ENCODE data around the gene KLHL40. TPM values are rescaled to one million over a fixed set of nuclear protein-coding genes. Genes with fewer than 3 reads are reported as not detected.

The KLHL40 gene
- total RNA-seq, 1 donor: not detected

DNA sequence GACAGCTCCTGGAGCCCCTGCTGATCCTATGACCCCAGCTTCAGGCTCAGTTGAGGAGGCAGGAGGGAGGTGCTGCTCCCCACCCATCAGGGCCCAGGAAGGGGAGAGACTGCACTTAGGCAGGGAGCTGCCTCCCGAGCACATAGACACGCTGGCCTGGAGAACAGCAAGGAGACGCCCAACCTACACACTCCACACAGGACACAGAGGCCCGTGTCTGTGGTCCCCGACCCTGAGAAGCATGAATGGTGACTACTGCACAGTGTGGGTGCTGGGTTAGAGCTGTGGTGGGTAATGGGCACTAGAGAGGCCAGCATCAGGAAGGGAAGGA, 18.3 kb downstream of the KLHL40 start:
- peak; percentile 89 for DNase-seq (ENCODE audit: insufficient read length, low spot score, missing footprints)
- no peak overlapping the region for H3K27ac ChIP-seq (ENCODE audit: low read depth, low read length)
- no peaks in the 10 kb centered on the region for H3K4me1 ChIP-seq (ENCODE audit: insufficient read depth, low read length)
- TF ChIP-seq, protein P1, sequence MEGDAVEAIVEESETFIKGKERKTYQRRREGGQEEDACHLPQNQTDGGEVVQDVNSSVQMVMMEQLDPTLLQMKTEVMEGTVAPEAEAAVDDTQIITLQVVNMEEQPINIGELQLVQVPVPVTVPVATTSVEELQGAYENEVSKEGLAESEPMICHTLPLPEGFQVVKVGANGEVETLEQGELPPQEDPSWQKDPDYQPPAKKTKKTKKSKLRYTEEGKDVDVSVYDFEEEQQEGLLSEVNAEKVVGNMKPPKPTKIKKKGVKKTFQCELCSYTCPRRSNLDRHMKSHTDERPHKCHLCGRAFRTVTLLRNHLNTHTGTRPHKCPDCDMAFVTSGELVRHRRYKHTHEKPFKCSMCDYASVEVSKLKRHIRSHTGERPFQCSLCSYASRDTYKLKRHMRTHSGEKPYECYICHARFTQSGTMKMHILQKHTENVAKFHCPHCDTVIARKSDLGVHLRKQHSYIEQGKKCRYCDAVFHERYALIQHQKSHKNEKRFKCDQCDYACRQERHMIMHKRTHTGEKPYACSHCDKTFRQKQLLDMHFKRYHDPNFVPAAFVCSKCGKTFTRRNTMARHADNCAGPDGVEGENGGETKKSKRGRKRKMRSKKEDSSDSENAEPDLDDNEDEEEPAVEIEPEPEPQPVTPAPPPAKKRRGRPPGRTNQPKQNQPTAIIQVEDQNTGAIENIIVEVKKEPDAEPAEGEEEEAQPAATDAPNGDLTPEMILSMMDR (IDR thresholded peaks at IDR 0.05; ENCODE audit: extremely low read depth, low read depth, low read length): no peak
- no peaks in the 10 kb centered on the region for H3K36me3 ChIP-seq (ENCODE audit: insufficient read depth, low read length)
- H3K4me3 ChIP-seq (ENCODE audit: insufficient read depth, low read length): no peak overlapping the region
- H3K9me3 ChIP-seq (ENCODE audit: low read depth, low read length): no peaks in the 10 kb centered on the region
- H3K27me3 ChIP-seq (ENCODE audit: insufficient read depth, low read length): peaks cover 4% of the 10 kb centered on the region
- H4K20me1 ChIP-seq (ENCODE audit: insufficient read depth, low read length): no peaks in the 10 kb centered on the region
- no peak overlapping the region for H2AFZ ChIP-seq (ENCODE audit: low read length)
- no peaks in the 10 kb centered on the region for H3K79me2 ChIP-seq (ENCODE audit: insufficient read depth, low read length)
- no peak overlapping the region for H3K4me2 ChIP-seq (ENCODE audit: insufficient read depth, low read length)

DNA sequence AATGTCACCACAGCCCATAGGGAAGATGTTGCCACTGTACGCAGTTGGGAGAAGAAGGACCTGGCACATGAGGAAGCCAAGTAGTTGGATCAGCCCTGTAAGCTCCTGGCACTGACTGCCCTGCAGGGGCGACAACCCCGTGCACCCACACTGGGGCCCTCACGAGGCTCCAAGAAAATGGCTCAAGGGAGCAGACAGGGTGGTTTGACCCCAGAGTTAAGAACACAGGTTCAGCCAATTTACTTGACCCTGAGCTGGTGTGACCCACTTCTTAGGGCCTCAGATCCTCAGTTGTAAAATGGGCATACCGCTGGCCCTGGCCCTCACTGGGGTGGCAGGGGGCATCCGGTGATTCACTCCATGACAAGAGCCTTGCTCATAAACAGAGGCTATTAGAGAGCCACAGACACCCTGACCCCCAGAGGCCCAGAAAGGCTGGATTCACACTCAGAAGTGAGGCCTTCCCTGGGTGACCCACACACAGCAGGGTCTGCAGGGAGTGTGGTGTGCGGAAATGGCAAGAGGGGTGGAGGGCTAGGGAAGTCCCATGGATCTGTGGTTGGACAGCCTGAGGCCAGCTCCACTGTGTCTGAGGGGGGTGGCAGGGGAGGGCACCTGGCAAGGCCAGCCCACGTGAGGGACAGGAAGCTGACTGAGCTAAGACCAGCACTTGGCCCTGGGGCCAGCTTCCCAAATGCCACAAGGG, 19.0 kb downstream of the KLHL40 start:
- TF ChIP-seq, protein P1 (IDR thresholded peaks at IDR 0.05; ENCODE audit: extremely low read depth, low read depth, low read length): no peak
- H3K4me2 ChIP-seq (ENCODE audit: insufficient read depth, low read length): no peak overlapping the region
- no peaks in the 10 kb centered on the region for H3K79me2 ChIP-seq (ENCODE audit: insufficient read depth, low read length)
- peaks cover 2% of the 10 kb centered on the region for H3K27me3 ChIP-seq (ENCODE audit: insufficient read depth, low read length)
- H3K36me3 ChIP-seq (ENCODE audit: insufficient read depth, low read length): no peaks in the 10 kb centered on the region
- no peaks in the 10 kb centered on the region for H4K20me1 ChIP-seq (ENCODE audit: insufficient read depth, low read length)
- no peak overlapping the region for H3K4me3 ChIP-seq (ENCODE audit: insufficient read depth, low read length)
- H2AFZ ChIP-seq (ENCODE audit: low read length): no peak overlapping the region
- H3K4me1 ChIP-seq (ENCODE audit: insufficient read depth, low read length): no peaks in the 10 kb centered on the region
- H3K9me3 ChIP-seq (ENCODE audit: low read depth, low read length): no peaks in the 10 kb centered on the region
- H3K27ac ChIP-seq (ENCODE audit: low read depth, low read length): no peak overlapping the region
- peak; percentile 41 for DNase-seq (ENCODE audit: insufficient read length, low spot score, missing footprints)

DNA sequence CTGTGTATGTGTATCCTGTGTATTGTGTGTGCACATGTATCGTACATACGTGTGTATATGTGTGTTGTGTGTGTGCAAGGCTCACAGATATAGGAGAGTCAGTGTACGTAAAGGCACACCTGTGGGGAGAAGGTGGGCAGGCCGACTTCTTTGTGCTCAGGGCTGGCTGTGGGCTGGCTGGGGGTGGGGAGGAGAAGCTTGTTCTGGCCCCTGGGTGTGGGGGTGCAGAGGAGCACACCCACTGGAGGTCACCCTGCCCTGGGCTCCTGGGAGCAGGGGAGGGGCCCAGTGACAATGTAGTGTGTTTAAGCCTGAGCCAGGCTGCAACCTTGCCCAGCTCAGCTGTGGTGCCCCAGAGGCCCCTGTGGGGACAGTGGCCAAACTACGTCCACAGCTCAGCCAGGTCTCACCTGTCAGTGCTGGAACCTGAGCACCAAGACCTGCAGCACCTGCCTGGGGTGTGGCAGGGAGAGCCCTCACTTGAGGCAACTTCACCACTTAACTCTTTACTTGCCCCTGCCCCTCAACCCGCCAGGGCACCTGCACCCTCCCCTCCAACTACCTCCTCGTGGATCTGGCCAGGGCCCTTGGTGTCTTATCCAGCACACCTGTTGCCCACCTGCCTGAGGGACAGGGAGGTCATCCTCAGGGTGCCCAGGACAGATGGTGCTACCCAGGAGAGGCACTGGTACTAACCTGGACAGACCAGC, 19.9 kb downstream of the KLHL40 start:
- H2AFZ ChIP-seq (ENCODE audit: low read length): no peak overlapping the region
- no peaks in the 10 kb centered on the region for H3K4me1 ChIP-seq (ENCODE audit: insufficient read depth, low read length)
- DNase-seq (ENCODE audit: insufficient read length, low spot score, missing footprints): peak; percentile 73
- H3K4me3 ChIP-seq (ENCODE audit: insufficient read depth, low read length): no peak overlapping the region
- no peaks in the 10 kb centered on the region for H4K20me1 ChIP-seq (ENCODE audit: insufficient read depth, low read length)
- peaks cover 2% of the 10 kb centered on the region for H3K27me3 ChIP-seq (ENCODE audit: insufficient read depth, low read length)
- TF ChIP-seq, protein P1 (IDR thresholded peaks at IDR 0.05; ENCODE audit: extremely low read depth, low read depth, low read length): no peak
- no peak overlapping the region for H3K4me2 ChIP-seq (ENCODE audit: insufficient read depth, low read length)
- H3K27ac ChIP-seq (ENCODE audit: low read depth, low read length): no peak overlapping the region
- H3K9me3 ChIP-seq (ENCODE audit: low read depth, low read length): no peaks in the 10 kb centered on the region
- H3K36me3 ChIP-seq (ENCODE audit: insufficient read depth, low read length): no peaks in the 10 kb centered on the region
- no peaks in the 10 kb centered on the region for H3K79me2 ChIP-seq (ENCODE audit: insufficient read depth, low read length)

DNA sequence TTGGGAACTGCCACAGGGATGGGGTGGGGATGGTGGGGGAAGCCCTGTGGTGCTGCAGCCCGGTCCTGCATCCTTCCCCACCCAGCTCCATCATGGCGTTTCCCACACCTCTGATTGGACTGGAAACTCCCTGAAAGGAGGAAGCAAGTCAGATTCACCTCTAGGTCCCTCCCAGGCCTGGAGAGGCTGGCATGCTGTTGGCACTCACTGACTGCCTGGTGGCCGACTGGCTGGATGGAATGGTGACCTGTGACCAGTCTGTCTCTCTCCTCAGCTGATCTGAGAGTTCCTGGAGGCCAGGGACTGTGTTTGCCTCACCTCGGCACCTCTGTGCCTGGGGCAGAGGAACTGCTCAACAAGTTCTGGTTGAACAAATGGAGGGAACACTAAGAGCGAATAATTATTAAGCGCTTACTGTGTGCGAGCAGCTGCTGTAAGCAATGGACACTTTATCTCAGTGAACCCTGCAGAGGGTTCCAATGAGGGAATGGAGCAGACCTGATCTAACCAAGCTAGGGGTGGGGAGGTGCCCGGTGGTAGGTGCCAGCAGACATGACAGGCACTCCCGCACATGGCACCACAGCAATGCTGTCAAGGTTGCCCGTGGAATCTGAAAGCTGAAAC, 20.7 kb downstream of the KLHL40 start:
- TF ChIP-seq, protein P1 (IDR thresholded peaks at IDR 0.05; ENCODE audit: extremely low read depth, low read depth, low read length): no peak
- H3K4me1 ChIP-seq (ENCODE audit: insufficient read depth, low read length): no peaks in the 10 kb centered on the region
- H3K4me2 ChIP-seq (ENCODE audit: insufficient read depth, low read length): no peak overlapping the region
- H2AFZ ChIP-seq (ENCODE audit: low read length): no peak overlapping the region
- H3K9me3 ChIP-seq (ENCODE audit: low read depth, low read length): no peaks in the 10 kb centered on the region
- peaks cover 2% of the 10 kb centered on the region for H3K27me3 ChIP-seq (ENCODE audit: insufficient read depth, low read length)
- H3K4me3 ChIP-seq (ENCODE audit: insufficient read depth, low read length): no peak overlapping the region
- H3K36me3 ChIP-seq (ENCODE audit: insufficient read depth, low read length): no peaks in the 10 kb centered on the region
- peak; percentile 83 for DNase-seq (ENCODE audit: insufficient read length, low spot score, missing footprints)
- no peak overlapping the region for H3K27ac ChIP-seq (ENCODE audit: low read depth, low read length)
- no peaks in the 10 kb centered on the region for H3K79me2 ChIP-seq (ENCODE audit: insufficient read depth, low read length)
- no peaks in the 10 kb centered on the region for H4K20me1 ChIP-seq (ENCODE audit: insufficient read depth, low read length)
